Erythroblast (primary cell): ENCODE measurements around the gene HTRA3.

Experiments
- GATA1 ChIP-seq: IDR thresholded peaks from 2 replicates; pipeline ENCODE4 v1.6.1; 2011; ENCODE audit warnings: low read depth, mild to moderate bottlenecking, control low read depth, low read length, moderate library complexity
- POLR2A ChIP-seq: IDR thresholded peaks from 2 replicates; pipeline ENCODE4 v1.6.1; 2011; ENCODE audit warnings: mild to moderate bottlenecking, low read length

GRCh38 chr4:8307121-8307520, 37.6 kb downstream of the HTRA3 start:
- no peak for TF ChIP-seq POLR2A
- no peak for TF ChIP-seq GATA1
